ENCODE results near the gene RRP7A. TPM values are rescaled to one million over a fixed set of nuclear protein-coding genes. Genes with fewer than 3 reads are reported as not detected.

RRP7A gene
- total and polyA plus RNA-seq, 10 of the 15 experiments (the other 5 are each of a cell fraction or from before 2014, with no cell fraction given) = 2.9 to 114 (median 43.8) TPM

GRCh38 chr22:42461511-42461910 is 58.1 kb downstream of the RRP7A start:
- H3K79me2 ChIP-seq (ENCODE audit: control insufficient read depth, insufficient read depth, low read length) = no peaks in the 10 kb centered on the region
- intact Hi-C loops (cut with micrococcal nuclease; ENCODE audit: unreplicated experiment) = no loop called here
- no peak overlapping the region for H2AFZ ChIP-seq (ENCODE audit: control insufficient read depth, low read depth, low read length)
- no peak overlapping the region for H3K4me2 ChIP-seq (ENCODE audit: control insufficient read depth, insufficient read depth)
- no peak overlapping the region for H3K27ac ChIP-seq (ENCODE audit: control insufficient read depth, insufficient read depth)
- H3K36me3 ChIP-seq (ENCODE audit: control insufficient read depth in 2 of 2, insufficient read depth in 2 of 2, low read length in 1 of 2) = no peaks in the 10 kb centered on the region
- no peak for ATAC-seq
- CTCF ChIA-PET = interaction anchor here (0.7 to 7.0 kb wide), 4 partner anchors 9 to 20 kb away, joined by 3 to 102 read pairs (median 12); no protein-coding TSS in a partner anchor
- H3K4me1 ChIP-seq (ENCODE audit: control insufficient read depth, insufficient read depth, low read length) = peaks cover 10% of the 10 kb centered on the region
- no peak overlapping the region for H3K9ac ChIP-seq (ENCODE audit: control insufficient read depth, insufficient read depth, low read length)
- no TSS peak for BruUV-seq (replicated peaks)
- H3K9me3 ChIP-seq (replicated peaks; ENCODE audit: control insufficient read depth, insufficient read depth, low read length) = no peaks in the 10 kb centered on the region
- H3K4me3 ChIP-seq = no peak overlapping the region
- FAIRE-seq = no peak
- DNase-seq (ENCODE audit: low read depth, low spot score) = no peak
- SMC1A ChIA-PET (ENCODE audit: uncharacterized antibody, unreplicated experiment) = interaction anchor here (1.1 to 1.4 kb wide), 3 partner anchors 9 to 20 kb away, joined by 3 to 5 read pairs (median 4); no protein-coding TSS in a partner anchor
- RAD21 ChIA-PET (ENCODE audit: unreplicated experiment) = interaction anchor here (6.7 kb wide), 1 partner anchor 22 kb away, joined by 97 read pairs; no protein-coding TSS in a partner anchor
- no peaks in the 10 kb centered on the region for H4K20me1 ChIP-seq (ENCODE audit: control insufficient read depth, insufficient read depth)
- POLR2A ChIA-PET = interaction anchor here (1.5 kb wide), 1 partner anchor 55 kb away, joined by 5 read pairs; no protein-coding TSS in a partner anchor
- 96% methylated on average over 3 of the region's 3 CpGs for WGBS (ENCODE audit: insufficient coverage, insufficient replicate concordance, low lambda C conversion rate, missing lambda C conversion rate)
- in situ Hi-C loops (cut with MboI) = no loop called here
- H3K27me3 ChIP-seq (replicated peaks in 1 of 2; ENCODE audit: control insufficient read depth in 2 of 2, insufficient read depth in 2 of 2, low read length in 1 of 2) = no peaks in the 10 kb centered on the region
- no peak for TF ChIP-seq HCFC1 (IDR thresholded peaks at IDR 0.05; ENCODE audit: low read length)
- TF ChIP-seq ZNF384 (IDR thresholded peaks at IDR 0.05; ENCODE audit: borderline replicate concordance, low read depth, low read length) = no peak
- no peak for TF ChIP-seq ASH2L (IDR thresholded peaks at IDR 0.05; ENCODE audit: borderline replicate concordance, low read depth)
- TF ChIP-seq ELK1 (IDR thresholded peaks at IDR 0.05; ENCODE audit: low read depth, low read length) = no peak
- no peak for TF ChIP-seq RCOR1 (conservative IDR thresholded peaks at IDR 0.05; ENCODE audit: low read depth, low read length)
- TF ChIP-seq SKIL (IDR thresholded peaks at IDR 0.05; ENCODE audit: low read depth, poor library complexity, severe bottlenecking) = no peak
- TF ChIP-seq ZNF592 (IDR thresholded peaks at IDR 0.05) = no peak
- TF ChIP-seq KDM1A (IDR thresholded peaks at IDR 0.05; ENCODE audit: borderline replicate concordance) = no peak
- TF ChIP-seq MLLT1 (IDR thresholded peaks at IDR 0.05) = no peak
- TF ChIP-seq NFYA (IDR thresholded peaks at IDR 0.05; ENCODE audit: borderline replicate concordance, low read depth, low read length) = no peak
- TF ChIP-seq PML (IDR thresholded peaks at IDR 0.05; ENCODE audit: low read length) = no peak
- TF ChIP-seq GATAD2B (conservative IDR thresholded peaks at IDR 0.05; ENCODE audit: low read depth) = no peak
- TF ChIP-seq ZBTB33 (IDR thresholded peaks at IDR 0.05) = no peak
